Ovary (tissue), 3 donors: ENCODE data around the gene HTR3B.

Experiments used
- CTCF ChIP-seq, 3 donors: fragments of 450-650 bp in 2 of 3; fragments of 200-600 bp in 1 of 3; IDR thresholded peaks; one replicate each; pipeline versions ENCODE4 v1.5.1 to v1.8.0; 2016 to 2022; ENCODE audit warnings: antibody characterized with exemption in 3 of 3, mild to moderate bottlenecking in 1 of 3
- POLR2A ChIP-seq: fragments of 450-650 bp; IDR thresholded peaks from one replicate; pipeline ENCODE4 v1.6.1; 2017; ENCODE audit warnings: antibody characterized with exemption, mild to moderate bottlenecking, moderate library complexity
- donor health status: DM: no; HTN: no; CAD: no.

GRCh38 chr11:113977071-113977490 is 72.5 kb downstream of the HTR3B start:
- TF ChIP-seq CTCF (IDR thresholded peaks at IDR 0.05) (no peak), POLR2A (no peak)
